ENCODE results near the gene LMO7.

- TF ChIP-seq POLR2A (IDR thresholded peaks at IDR 0.05) (no peak), CTCF (IDR thresholded peaks at IDR 0.05 in 8 of 11, conservative IDR thresholded peaks at IDR 0.05 in 3 of 11) (no peak), POLR2AphosphoS5 (IDR thresholded peaks at IDR 0.05) (no peak)
Measured at GRCh38 chr13:75713852-75714251, 77.7 kb downstream of the LMO7 start.

Measured in spleen (tissue), 7 donors.